ENCODE results near the gene DNAJA4. TPM values are rescaled to one million over a fixed set of nuclear protein-coding genes. Genes with fewer than 3 reads are reported as not detected.

DNAJA4 gene
- polyA plus RNA-seq, 1 of the 3 experiments (the other 2 are of a cell fraction): 0.03 TPM

GRCh38 chr15:78319588-78319987 lies 55.2 kb downstream of the DNAJA4 start:
- DNase-seq: no peak
- no peak overlapping the region for H3K27ac ChIP-seq (ENCODE audit: low read depth in 2 of 2, low read length in 1 of 2)
- ChIA-PET CTCF (interaction anchor here (4.4 to 31.8 kb wide), 2 partner anchors 10 to 89 kb away, joined by 41 to 772 read pairs; no protein-coding TSS in a partner anchor), POLR2A (no interaction called here)
- H3K9me2 ChIP-seq: no peaks in the 10 kb centered on the region
- H3K36me3 ChIP-seq (replicated peaks in 1 of 2; ENCODE audit: control insufficient read depth in 1 of 2, insufficient read depth in 2 of 2, low read length in 1 of 2): no peaks in the 10 kb centered on the region
- H3K4me3 ChIP-seq (ENCODE audit: low read depth in 2 of 2, low read length in 1 of 2): no peak overlapping the region
- H3K79me2 ChIP-seq (ENCODE audit: insufficient read depth): no peaks in the 10 kb centered on the region
- WGBS (ENCODE audit: low lambda C conversion rate): 72% methylated on average over 3 of the region's 10 CpGs
- H3K27me3 ChIP-seq (ENCODE audit: insufficient read depth): no peaks in the 10 kb centered on the region
- no peaks in the 10 kb centered on the region for H3K9me3 ChIP-seq
- peaks cover 3 to 35% of the 10 kb centered on the region in 2 experiments; a peak in 2 of 4 replicates for H3K4me1 ChIP-seq (ENCODE audit: control insufficient read depth in 1 of 2, insufficient read depth in 2 of 2, low read depth in 1 of 2, low read length in 1 of 2)
- H3K9ac ChIP-seq: no peak overlapping the region
- no peak overlapping the region for H2AFZ ChIP-seq (ENCODE audit: low read depth)
- H3F3A ChIP-seq (replicated peaks; ENCODE audit: insufficient read depth): no peaks in the 10 kb centered on the region
- no peak overlapping the region for H3K4me2 ChIP-seq
- TF ChIP-seq ELF1 (IDR thresholded peaks at IDR 0.05) (no peak), RXRA (IDR thresholded peaks at IDR 0.05; ENCODE audit: borderline replicate concordance, low read depth) (no peak), SMC3 (IDR thresholded peaks at IDR 0.05; ENCODE audit: low read depth, low read length) (no peak), GABPA (IDR thresholded peaks at IDR 0.05; ENCODE audit: low read depth) (no peak), FOSL2 (IDR thresholded peaks at IDR 0.05; ENCODE audit: borderline replicate concordance, low read depth) (no peak), USF2 (IDR thresholded peaks at IDR 0.05; ENCODE audit: borderline replicate concordance, low read depth, low read length) (no peak), RAD21 (IDR thresholded peaks at IDR 0.05; ENCODE audit: low read length) (no peak), EP300 (IDR thresholded peaks at IDR 0.05; ENCODE audit: borderline replicate concordance in 1 of 2, low read depth in 1 of 2, low read length in 1 of 2) (no peak), TAF1 (IDR thresholded peaks at IDR 0.05; ENCODE audit: borderline replicate concordance, low read depth, low read length) (no peak), GATA2 (CRISPR knock-in tag; IDR thresholded peaks at IDR 0.05) (no peak), ZBTB33 (IDR thresholded peaks at IDR 0.05; ENCODE audit: borderline replicate concordance, low read depth) (no peak), IRF3 (IDR thresholded peaks at IDR 0.05; ENCODE audit: low read depth, low read length) (no peak), CHD2 (IDR thresholded peaks at IDR 0.05; ENCODE audit: low read length, partially characterized antibody) (no peak), POLR2AphosphoS5 (IDR thresholded peaks at IDR 0.05; ENCODE audit: low read depth, low read length) (no peak), FOXM1 (IDR thresholded peaks at IDR 0.05; ENCODE audit: low read depth) (no peak), TCF12 (IDR thresholded peaks at IDR 0.05) (no peak)
- no peaks in the 10 kb centered on the region for H4K20me1 ChIP-seq (ENCODE audit: insufficient read depth)
